Measurements from ENCODE around the gene SSC4D. TPM values are rescaled to one million over a fixed set of nuclear protein-coding genes. Genes with fewer than 3 reads are reported as not detected.

Gene SSC4D
- total and polyA plus RNA-seq, 9 of the 15 experiments (the other 6 are each of a cell fraction or from before 2014, with no cell fraction given) = 0.06 to 1.1 (median 0.85) TPM; not detected in 1

DNA sequence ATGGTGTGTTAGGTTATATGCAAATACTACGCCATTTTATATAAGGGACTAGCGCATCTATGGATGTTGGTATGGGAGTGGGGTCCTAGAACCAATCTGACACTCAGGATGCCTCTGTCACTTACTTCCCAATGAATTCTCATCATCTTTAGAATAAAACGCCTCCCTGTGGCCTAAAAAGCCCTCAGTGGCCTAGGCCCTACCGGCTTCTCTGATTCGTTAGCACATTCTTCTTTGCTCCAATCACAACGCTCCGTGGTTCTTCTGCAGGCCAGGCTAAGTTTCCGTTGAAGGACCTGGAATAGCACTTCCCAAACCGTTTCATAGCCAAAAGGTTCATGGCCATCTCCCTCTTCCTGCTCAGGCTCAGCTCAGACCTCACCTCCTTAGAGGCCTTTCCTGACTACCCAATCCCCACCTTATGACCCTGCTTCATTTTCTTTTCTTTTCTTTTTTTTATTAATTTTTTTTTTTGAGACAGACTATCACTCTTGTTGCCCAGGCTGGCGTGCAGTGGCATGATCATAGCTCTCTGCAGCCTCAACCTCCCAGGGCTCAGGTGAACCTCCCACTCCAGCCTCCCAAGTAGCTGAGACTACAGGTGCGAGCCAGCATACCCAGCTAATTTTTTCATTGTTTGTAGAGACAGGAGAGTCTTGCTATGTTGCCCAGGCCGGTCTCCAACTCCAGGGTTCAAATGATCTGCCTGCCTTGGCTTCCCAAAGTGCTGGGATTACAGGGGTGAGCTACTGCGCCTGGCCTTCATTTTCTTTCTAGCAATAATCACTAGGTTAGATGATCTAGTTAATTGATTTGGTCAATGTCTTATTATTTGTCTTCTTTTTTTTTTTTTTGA lies 26.2 kb downstream of the SSC4D start (continued):
- TF ChIP-seq, protein P1, sequence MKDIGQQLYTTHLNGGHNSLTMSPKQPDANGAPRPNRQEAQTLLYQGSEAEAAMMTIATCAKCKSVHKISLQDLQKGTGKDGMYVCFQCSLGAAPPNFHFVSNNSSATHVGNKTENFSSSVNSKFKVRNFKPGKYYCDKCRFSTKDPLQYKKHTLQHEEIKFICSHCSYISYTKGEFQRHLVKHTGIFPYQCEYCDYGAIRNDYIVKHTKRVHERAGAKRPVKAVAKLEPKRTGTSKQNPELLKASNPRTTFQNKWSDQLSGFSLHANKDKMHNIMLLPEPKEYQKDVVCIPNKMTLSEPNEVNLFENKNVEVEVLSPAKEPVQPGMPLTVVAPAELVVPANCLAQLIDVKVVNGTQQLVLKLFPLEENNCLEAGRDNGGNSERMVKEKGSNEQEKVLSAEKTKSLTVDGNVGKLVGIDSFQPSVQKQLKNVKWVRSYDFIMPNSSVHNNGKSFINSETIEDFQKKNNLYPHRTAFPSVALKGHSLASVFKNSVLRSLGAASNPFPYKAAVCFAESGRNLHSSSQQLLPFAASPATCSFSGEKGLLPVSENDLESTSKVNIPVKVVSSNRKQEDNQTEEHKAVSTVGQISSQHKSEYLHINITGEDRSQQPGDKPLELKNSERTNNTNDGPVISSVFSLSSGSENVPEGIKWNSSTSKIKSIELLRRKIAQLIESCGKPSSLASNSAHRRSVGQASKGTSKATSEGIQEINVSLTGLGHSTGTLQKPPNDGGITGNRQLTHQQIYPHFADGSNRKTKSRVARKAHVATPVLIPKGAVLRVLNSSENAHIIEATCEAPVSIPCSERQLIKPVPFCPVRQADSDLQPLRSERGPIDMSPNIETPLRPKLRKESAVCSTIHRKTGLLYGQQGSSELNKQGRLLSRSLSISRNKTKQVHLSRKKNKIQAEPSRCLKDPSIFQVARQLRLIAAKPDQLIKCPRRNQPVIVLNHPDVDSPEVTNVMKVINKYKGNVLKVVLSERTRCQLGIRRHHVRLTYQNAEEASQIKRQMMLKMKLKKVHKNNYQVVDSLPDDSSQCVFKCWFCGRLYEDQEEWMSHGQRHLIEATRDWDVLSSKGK (CRISPR knock-in tag; IDR thresholded peaks at IDR 0.05) = no peak
- TF ChIP-seq EHMT2 (IDR thresholded peaks at IDR 0.05) = no peak
- TF ChIP-seq ZEB2 (IDR thresholded peaks at IDR 0.05) = no peak
- no peak for TF ChIP-seq ZNF583 (CRISPR knock-in tag; IDR thresholded peaks at IDR 0.05)
- TF ChIP-seq, protein P2, sequence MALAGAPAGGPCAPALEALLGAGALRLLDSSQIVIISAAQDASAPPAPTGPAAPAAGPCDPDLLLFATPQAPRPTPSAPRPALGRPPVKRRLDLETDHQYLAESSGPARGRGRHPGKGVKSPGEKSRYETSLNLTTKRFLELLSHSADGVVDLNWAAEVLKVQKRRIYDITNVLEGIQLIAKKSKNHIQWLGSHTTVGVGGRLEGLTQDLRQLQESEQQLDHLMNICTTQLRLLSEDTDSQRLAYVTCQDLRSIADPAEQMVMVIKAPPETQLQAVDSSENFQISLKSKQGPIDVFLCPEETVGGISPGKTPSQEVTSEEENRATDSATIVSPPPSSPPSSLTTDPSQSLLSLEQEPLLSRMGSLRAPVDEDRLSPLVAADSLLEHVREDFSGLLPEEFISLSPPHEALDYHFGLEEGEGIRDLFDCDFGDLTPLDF (CRISPR knock-in tag; IDR thresholded peaks at IDR 0.05) = no peak
- 0 out of 2 replicates have a peak, but pooled peaks have one; percentile 25 for TF ChIP-seq SPI1 (IDR thresholded peaks at IDR 0.05; ENCODE audit: borderline replicate concordance, low read depth, low read length)
- no peak for TF ChIP-seq FOXJ2 (tag; IDR thresholded peaks at IDR 0.05)
- no peak for TF ChIP-seq DDX20 (tag; IDR thresholded peaks at IDR 0.05; ENCODE audit: low read depth)
- TF ChIP-seq, protein P3, sequence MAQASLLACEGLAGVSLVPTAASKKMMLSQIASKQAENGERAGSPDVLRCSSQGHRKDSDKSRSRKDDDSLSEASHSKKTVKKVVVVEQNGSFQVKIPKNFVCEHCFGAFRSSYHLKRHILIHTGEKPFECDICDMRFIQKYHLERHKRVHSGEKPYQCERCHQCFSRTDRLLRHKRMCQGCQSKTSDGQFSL (CRISPR knock-in tag; IDR thresholded peaks at IDR 0.05) = no peak
- TF ChIP-seq, protein P3 (tag; IDR thresholded peaks at IDR 0.05) = no peak
- no peak for TF ChIP-seq HNRNPL (IDR thresholded peaks at IDR 0.05; ENCODE audit: low read depth, low read length)
- no peak for TF ChIP-seq GABPA (tag; conservative IDR thresholded peaks at IDR 0.05; ENCODE audit: low read depth)
- no peak for TF ChIP-seq NFIX (CRISPR knock-in tag; IDR thresholded peaks at IDR 0.05; ENCODE audit: low read depth)
- TF ChIP-seq, protein P4, sequence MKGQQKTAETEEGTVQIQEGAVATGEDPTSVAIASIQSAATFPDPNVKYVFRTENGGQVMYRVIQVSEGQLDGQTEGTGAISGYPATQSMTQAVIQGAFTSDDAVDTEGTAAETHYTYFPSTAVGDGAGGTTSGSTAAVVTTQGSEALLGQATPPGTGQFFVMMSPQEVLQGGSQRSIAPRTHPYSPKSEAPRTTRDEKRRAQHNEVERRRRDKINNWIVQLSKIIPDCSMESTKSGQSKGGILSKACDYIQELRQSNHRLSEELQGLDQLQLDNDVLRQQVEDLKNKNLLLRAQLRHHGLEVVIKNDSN (CRISPR knock-in tag; IDR thresholded peaks at IDR 0.05) = no peak
- TF ChIP-seq IFI16 (CRISPR knock-in tag; IDR thresholded peaks at IDR 0.05) = no peak
- no peak for TF ChIP-seq CBFB (CRISPR knock-in tag; IDR thresholded peaks at IDR 0.05)
- no peak for TF ChIP-seq KLF6 (CRISPR knock-in tag; IDR thresholded peaks at IDR 0.05; ENCODE audit: borderline replicate concordance)
- TF ChIP-seq CAMTA2 (CRISPR knock-in tag; conservative IDR thresholded peaks at IDR 0.05) = no peak
- peak; percentile 76 for TF ChIP-seq FOXM1 (IDR thresholded peaks at IDR 0.05; ENCODE audit: low read depth)
- TF ChIP-seq FOXM1 (CRISPR knock-in tag; IDR thresholded peaks at IDR 0.05; ENCODE audit: low read depth) = no peak
- TF ChIP-seq SNRNP70 (optimal IDR thresholded peaks at IDR 0.05; ENCODE audit: low read depth, low read length) = no peak
- TF ChIP-seq ESRRB (CRISPR knock-in tag; IDR thresholded peaks at IDR 0.05; ENCODE audit: borderline replicate concordance) = no peak
- TF ChIP-seq KDM1A (IDR thresholded peaks at IDR 0.05) = peak; percentile 33 to 61; a peak in 3 of 4 replicates
- no peak for TF ChIP-seq KAT2B (IDR thresholded peaks at IDR 0.05; ENCODE audit: low read depth, low read length)

Data from K562 (cell line).